Superior temporal gyrus (tissue), 1 donor: ENCODE results near the gene PRDM1.
A peak's percentile ranks its signal among the peaks of the same experiment; 100 is the strongest.

ENCODE experiments used
- DNase-seq: peaks from one replicate; pipeline ENCODE4 v3.0.0-alpha.2; 2016; ENCODE audit errors: extremely low spot score

The PRDM1 gene

DNA sequence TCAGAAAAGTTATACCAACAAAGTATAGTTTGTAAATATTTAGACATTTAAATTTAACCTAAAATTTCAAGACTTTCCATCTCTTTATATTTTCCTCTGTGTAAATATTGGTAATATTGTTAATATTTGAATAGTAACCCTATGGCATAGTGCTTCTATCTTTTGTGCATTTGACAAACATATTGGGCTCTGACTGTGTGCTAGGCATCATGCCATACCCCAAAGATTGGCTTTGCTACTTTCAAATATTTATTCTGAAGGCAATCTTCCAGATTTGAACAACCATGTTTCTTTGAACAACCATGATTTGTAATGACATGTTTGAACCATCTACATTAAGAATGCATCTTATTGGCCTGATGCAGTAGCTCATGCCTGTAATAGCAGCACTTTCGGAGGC, 15.5 kb upstream of the PRDM1 start:
- no peak for DNase-seq

DNA sequence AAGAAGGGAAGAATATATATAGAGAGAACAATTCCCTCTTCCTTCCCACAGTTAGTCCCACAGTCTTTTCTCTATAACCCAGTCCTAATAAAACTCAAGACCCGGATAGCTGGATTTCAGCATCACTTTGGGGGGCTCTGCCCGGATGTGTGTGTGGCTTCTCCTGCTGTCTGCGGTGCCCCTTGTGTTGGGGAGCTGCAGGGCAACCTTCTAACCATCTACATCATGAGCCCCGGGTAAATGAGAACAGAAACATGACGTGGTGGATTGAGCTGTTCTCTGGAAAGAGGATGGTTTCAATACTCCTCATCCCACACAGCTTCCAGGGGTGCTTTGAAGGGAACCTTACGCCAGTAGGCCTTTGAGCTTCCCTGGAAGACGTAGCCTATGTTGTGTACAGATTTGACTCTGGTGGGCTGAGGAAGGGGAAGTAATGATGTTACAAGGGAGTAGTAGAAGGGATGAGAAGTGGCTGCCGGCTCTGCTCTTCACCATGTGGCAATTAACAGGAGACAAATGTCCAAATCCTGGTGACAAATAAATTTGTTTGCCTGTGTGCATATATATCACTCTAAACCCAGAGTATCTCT, 13.5 kb upstream of the PRDM1 start:
- DNase-seq, result no peak

DNA sequence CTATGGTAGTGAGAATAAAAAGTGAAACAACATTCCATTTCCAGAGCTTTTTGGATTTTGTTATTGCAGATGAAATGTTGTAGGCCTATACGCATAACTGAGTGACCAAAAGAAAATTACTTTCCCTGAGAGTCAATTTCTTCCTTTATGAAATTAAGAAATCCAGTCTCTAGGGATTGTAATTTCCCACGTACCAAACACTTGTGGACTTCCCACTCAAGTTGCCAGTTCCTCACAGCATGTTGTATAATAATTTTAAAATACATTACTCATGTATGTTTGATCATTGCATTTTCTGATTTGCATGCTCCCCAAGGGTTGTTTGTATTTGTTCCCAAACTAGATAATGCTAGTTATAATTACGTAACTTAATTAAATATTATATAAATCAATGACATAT, 12.0 kb upstream of the PRDM1 start:
- no peak for DNase-seq

DNA sequence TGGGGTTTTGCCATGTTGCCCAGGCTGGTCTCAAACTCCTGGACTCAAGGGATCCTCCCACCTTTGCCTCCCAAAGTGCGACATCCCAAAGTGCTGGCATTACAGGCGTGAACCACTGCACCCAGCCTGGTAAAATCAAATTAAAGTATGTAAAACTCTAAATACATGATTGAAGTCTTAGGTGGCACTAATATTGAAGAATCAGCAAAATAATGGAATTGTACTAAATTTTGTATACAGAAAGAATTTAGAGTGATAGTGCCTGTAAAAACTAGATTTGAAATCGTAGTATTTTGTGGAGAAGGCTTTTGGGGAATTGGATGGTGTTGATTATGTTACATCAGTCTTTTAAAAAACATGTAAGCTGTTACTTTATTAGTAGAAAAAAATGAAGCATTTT, 10.0 kb upstream of the PRDM1 start:
- DNase-seq, result no peak

DNA sequence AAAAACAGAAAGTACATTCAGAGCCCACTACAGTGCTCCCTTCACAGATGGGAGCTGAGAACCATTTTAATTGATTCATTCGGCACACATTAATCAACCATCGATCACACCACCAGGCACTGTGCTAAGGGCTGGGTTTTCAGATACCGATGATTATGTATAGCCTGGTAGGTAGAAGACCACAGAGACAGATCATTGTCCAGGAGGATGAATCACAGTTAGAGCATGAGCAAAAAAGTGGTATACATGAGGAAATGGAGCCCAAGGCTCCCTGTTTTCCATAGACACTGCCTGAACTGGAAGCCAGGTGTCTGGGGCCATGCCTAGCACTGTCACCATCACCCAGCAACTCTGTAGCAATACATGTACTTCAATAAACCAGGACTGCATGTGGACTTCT, 9.0 kb upstream of the PRDM1 start:
- no peak for DNase-seq

DNA sequence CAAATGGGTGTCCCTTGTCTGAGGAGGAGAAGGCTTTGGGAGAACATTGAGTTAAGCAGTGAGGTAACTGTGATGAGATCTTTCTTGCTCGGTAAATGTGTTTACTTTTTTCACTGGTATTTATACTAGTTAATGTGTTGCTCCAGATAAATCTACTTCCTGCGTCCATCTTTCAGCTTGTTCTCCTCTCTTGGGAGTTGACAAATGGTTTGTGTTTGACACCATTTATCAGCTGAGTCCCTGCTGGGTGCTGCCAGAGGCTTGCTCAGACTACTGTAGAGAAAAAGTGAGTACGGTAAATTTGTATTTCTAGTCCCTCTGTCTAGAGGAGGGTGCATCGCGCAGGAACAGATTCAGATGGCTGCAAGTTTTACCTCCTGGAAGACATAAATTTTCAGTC, 8.3 kb upstream of the PRDM1 start:
- DNase-seq, result no peak

DNA sequence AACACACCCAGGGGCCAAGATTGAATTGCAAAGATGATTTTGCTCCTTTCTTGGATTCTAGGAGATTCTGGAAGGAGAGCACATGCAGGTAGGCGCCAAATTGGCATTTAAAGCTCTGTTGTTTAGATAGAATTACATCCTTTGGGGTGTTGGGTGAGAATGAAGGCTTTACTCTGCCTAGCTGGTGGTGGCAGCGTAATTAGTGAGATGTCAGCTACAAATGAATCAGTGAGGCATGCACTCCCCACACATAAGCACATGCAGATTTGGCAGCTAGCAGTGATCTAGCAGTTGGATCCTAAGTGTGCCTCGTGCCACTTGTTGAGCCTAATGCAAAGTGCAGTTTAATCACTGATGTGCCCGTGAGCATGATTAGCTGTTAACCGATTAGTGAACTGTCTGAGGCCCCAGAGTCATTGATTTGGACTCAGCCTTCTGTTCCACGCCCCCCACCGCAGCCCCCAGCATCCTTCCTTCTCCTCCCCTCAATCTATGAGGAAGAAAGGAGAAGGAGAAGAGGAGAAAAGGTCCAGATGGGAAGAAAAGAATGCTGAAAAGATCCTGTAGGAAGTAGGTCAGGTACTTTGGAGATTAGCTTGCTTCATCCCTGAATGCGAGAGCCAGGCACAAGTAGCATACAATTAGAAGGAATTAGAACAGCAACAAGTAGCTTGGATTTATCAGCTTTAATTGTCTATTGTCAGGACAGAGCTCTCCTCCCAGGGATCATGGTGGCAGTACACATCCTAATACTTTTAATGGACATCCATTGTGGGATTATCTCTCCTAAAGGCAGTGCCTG, 6.0 kb upstream of the PRDM1 start:
- no peak for DNase-seq

DNA sequence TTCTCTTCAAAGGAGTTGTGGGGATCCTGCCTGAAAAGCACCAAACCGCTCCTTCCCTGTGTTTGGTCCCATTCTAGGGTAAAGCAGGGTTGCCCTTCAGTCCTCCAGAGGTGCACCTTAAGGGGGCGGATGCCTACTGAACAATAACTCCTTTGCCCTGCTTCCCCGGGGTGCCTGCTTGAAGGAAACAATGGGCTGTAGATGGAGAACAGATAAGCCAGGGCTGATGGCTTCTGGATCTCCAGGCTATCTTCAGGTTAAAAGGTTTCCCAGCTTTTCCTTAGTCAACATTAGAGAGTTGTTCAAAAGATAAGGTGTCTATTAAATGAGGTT, 5.4 kb upstream of the PRDM1 start:
- DNase-seq, result no peak

DNA sequence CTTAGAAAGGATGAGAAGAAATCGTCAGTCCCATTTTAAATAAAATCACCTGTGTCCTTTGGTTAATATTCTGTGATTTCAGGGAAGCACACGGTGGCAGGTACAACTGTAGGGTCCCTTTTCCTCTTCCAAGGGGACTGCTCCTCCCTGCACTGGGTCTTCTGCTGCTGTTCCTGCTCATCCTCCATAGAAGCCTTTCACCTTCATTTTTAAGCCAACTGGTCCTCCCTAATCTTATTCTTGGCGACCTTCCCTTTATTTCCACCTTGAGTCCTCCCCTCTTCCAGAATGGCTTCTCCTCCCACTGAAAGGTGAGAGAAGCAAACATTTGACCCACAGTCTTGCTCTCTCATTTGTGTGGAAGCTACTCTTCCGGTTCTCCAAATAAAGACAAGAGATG, 4.4 kb upstream of the PRDM1 start:
- no peak for DNase-seq

DNA sequence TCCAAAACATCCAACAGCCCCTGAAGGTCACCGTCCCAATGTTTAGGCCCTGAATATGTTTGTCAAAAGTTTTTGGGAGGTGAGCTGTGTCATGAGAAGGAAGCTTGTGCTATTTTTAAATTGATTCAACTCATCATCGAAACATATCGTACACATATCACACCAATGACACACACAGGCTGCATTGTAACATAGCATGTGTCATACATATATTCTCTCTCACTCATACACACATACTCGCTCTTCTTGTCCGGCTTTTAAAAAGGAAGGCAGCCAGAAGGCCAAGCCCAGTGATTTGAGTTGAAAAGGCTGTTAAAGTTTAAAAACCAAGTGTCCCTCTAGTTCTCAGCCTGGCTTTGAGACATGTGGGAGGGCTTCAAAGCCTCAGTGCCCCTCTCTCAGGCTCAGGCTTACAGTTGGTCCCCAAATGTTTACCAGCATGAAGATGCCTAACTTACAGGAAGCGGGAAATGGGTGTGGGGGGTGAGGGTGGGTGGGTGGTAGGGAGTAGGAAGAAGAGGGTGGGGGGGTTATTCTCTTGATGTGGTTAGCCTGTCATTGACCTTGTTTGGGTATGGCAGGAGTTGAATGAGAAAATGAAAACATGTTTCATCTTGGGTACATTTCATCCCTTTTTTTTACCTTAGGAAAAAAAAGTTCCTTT, 3.3 kb upstream of the PRDM1 start:
- no peak for DNase-seq

DNA sequence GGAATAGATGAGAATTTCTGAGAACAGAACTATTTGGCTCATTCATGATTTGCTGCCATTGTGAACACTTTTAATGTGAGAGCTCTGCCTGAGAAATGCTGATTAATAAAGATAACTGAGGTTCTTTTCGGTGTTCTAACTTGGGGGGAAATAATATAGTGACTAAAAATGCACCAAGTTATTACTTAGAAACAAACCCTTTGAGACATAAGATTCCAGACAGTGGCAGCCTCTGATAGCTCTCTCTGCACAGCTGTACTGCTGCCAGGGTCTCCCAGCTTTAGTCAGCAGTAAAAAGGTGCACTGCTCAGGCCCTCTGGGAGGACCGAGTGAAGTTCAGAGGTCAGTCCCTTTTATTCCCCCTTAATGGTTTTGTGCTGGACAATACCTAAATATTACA, 2.5 kb upstream of the PRDM1 start:
- no peak for DNase-seq

DNA sequence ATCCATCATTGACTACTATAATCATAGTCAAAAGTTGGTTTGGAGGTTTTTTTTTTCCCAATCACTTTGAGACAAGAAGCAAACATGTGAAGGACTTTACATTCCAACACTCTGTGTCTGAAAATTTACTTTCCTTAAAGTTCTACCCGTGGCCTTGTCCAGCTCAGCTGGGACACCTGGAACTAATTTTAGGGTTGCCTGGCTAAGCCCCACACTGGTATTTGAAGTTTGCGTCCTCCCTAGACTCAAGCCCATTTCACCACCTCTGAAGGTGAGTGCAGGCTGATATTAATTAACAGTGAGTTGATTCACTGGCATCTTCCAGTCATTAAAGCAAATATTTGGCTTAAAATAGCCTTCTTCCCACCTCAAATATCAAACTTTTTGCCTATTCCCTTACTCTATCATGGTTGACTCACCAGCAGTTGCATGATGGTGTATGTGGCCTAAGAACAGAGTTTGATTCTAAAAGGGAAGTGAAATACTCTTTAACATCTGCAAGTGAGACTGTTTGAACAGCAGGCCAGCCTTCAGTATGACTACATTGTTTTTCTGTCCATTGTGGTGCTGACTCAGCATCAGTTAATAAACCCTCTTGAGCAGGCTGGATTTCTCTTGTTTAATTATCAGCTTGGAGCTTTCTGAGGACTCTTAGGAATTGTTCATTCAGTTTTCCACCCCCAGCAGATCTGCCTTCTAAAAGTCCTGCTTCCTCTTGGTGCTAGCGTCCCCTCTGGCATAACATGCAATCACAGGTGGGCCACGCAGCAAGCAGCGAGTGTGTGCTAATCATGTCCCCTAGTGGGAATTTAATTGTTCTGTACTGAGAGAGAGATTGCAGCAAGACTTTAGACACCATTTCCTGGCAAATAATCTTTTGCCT, 1.8 kb upstream of the PRDM1 start:
- no peak for DNase-seq

DNA sequence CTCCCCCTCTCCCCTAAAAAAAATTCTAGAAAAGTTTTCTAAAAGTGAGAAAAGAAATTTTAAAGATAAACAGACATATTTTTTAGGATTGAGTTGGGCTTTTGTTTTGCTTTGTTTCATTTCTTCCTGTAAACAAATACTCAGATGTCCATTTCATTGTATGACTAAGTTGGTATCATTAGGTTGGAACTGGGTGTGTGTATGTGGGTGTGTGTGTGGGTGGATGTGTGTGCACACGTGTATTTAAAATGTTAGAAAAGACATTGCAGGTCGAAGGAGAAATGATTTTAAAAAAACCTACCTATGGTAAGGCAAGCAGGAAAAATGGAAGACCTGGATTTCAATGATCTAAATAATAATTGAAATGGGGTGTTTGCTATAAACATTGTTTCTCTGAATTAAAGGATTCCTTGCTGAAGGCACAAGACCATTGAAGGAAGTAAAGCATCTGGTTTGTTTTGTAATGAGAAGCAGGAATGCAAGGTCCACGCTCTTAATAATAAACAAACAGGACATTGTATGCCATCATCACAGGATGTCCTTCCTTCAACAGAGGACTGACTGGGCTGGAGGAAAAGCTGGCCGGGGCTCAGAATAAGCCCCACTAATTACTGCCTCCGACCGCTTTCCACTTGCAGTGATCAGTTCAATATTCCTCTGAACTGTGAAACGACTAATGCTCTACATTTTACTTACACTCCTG, 996 bp upstream of the PRDM1 start:
- no peak for DNase-seq

DNA sequence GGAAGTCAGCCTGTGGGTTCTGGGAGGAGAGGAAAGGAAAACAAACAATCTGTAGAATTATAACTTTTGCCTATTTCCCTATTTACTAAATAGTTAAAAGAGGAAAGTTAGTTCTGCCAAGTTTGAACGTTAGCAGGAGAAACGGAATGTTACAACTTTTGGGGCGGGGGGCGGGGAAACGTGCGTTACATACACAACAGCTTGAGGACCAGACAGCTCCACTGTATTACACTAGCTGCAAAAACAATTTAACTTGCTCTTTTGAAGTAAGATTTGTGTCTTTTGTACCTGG, 498 bp upstream of the PRDM1 start:
- DNase-seq, result no peak

DNA sequence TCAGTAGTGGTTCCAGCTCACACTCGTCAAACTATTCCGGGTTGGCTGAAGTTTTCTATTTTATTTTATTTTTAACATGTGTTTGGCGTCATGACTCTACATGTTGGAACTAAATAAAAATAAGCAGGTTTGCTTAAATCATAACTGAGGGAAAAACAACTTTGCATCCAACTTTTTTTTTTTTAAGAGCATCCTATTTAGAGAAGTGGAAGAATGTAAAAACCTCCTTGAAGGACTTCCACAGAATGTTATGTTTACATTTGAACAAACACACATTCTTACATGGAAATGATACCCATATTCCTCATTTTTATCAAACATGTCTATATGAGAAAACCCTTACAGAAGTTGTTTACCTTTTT, 659 bp downstream of the PRDM1 start:
- no peak for DNase-seq

DNA sequence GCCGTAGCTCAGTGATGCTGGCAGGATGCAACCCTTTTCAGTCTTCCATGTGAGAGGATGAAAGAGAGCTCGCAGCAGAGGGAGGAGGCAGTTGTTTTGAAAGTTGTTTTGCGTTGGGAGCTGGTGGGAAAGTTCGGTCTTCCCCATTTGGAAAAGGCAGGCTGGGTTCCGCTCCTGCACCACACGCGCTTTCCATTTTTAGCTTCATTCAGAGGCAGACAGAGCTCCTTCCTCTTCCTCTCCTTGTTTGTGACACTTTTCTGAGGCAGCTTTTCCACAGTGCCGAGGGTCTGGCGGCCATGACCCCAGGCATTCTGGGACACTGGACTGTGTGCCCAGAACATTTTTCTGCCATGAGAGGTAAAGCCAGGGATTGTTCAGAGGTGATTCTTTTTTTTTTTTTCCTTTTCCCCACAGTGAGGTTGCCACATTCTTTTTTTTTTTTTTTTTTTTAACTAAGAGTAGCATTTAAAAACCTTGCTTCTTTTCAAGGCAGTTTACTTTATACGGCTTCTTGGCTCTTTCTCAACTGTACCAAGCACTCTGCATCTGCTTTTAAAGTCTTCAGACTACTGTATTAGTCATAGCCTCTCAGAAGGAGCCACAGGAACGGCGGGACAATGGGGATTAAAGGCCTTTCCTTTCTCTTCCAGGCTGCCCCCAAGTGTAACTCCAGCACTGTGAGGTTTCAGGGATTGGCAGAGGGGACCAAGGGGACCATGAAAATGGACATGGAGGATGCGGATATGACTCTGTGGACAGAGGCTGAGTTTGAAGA, 1.6 kb downstream of the PRDM1 start:
- no peak for DNase-seq

DNA sequence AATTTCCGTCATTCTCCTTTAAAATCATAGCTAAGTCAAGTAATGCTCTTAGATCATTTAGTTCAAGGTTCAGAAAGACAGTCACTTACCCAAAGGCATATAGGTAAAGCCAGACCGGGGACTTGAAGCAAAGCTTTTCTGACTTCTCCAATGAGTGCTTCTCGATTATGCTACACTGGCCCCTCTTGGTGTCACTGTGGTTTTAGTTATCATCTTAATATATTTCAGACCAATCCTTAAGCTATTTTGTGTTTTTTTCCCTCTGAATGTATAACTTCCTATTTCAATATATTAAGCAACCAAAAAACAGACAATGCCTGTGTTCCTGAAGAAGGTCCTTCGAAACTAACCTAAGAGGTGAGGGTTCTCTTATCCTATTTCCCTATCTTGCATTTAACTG, 3.9 kb downstream of the PRDM1 start:
- peak; percentile 31 for DNase-seq

DNA sequence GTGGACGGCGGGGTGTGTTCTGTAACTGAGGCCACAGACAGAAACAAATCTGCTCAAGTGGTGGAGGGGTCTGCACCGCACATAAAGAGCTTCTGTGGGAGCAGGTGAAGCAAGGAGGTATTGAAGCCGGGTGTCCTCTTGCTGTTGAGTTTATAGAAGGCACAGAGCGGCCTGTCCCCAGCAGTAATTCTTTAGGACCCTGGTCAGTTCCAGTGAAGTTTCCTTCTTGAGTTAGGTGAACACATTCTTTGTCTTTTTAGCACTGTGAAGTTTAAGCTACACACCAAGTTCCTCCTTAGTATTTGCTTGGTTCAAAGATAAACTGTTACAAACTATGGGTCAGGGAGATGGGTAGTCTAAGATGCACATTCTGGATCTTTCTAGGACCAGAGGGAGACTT, 6.1 kb downstream of the PRDM1 start:
- peak; percentile 7 for DNase-seq

DNA sequence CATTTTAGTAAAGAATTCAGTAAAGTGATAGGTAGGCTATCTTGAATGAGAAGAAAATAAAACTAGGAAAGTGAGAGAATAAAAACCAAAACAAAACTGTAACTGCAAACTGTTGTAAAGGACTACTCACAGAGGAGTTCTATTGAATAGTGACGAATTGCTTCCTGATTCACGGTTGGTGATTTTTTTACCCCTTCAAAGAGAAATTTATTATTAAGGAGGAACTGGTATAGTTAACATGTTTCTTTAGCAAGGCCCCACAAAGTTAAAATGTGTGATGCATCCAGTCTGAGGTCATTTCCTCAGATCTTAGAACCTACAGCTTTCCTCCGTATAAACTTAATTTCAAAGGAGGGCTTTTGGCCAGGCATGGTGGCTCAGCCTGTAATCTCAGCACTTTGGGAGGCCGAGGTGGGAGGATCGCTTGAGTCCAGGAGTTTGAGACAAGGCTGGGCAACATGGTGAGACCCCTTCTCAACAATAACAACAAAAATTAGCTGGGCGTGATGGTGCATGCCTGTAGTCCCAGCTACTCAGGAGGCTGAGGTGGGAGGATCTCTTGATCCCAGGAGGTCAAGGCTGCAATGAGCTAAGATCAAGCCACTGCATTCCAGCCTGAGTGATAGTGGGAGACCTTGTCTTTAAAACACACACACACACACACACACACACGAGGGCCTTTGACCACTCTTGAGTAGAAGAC, 8.3 kb downstream of the PRDM1 start:
- DNase-seq, result peak; percentile 6

DNA sequence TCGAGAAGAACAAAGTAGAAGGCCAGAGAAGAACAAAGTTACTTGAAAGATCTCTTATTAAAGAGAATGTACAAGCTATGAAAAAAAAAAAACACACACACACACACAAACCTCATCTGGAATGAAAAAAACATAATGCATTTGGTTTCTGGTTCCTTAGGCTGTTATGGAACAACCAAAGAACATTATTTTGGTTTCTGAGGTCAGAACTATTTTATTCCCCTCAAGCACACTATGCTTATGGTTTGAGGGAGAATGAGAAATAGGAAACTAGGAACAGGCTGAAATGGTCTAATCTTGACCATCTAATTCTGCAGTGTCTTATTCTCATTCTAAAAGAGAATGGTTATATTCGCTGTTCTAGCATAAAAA, 8.8 kb downstream of the PRDM1 start:
- DNase-seq, result no peak
